CD4-positive, alpha-beta T cell treated with Interleukin-2 at 100 ng/mL for 4 hours (primary cell): ENCODE results near the gene SPAG17.

ENCODE experiments used
- DNase-seq: peaks from one replicate; pipeline ENCODE4 v3.0.0-alpha.2; 2020; ENCODE audit warnings: low spot score

SPAG17 gene

DNA sequence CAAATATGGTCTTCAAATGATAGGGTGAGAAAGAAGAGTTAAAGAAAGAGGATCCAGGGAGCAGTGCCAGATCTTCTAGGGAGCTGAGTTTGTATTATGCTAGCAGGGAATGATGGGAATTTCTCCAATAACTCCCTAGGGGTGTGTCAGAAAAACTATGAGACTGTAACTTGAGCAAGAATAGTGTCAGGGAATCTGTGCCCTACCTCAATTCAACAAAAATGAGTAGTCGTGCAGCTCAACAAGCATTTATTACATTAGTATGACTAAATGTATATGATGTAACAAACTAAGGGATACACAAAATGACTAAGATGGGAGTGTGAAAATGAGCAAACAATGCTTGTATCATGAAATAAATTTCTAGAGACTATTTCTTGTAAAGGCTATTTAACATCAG is 24.2 kb downstream of the SPAG17 start:
- no peak for DNase-seq

DNA sequence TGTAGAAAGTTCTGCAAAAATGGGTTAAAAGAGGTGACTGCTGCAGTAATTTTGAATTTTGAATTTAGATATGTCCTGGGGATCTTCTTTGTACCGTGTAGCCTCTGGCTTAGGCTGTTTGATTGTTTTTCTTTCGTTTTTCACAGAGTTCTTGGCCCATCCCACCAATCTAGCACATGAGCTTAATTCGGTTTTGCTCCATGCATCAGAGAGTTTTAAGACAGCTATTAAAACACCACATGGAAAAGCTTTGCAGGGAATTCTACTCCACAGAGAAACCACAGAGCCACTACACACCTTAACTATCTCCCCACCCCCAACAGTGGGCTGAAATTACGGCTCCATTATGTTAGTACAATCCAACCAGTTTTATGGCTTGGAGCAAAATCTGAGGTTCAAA is 25.5 kb downstream of the SPAG17 start:
- no peak for DNase-seq

DNA sequence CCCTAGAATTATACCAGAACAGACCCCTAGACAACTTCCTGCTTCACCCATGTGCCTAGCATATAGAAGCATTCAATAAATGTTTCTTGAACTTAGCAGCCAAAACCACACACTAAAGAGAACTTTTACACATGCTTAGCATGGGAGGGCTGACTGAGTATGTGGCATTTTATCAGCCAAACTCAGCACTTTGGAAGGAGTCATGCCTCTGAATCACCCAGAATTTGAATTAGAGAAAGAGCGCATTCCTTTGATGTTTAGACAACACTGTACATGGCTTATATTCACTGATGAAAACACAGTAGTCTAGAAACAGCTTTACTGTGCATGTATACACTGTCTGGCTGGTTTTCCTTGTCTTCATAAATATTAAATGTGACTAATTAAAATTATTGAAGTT is 26.1 kb downstream of the SPAG17 start:
- no peak for DNase-seq

DNA sequence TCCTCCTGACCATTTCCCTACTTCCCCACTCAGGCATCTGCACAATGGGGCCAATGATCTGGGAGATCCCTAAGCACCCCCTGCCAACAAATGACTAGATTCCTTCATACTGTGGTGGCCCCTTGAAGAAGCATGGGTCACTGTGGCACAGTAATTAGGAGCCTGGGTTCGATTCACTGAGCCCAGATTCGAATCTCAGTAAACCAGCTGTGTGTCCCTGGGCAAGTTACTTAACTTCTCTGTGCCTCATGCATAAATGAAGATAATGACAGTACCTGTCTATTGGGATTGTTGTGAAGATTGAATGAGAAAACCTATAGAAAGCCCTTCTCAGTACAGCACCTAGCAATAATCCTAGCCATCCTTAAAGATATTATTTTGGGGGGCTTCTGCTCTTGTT is 27.5 kb downstream of the SPAG17 start:
- DNase-seq = no peak

DNA sequence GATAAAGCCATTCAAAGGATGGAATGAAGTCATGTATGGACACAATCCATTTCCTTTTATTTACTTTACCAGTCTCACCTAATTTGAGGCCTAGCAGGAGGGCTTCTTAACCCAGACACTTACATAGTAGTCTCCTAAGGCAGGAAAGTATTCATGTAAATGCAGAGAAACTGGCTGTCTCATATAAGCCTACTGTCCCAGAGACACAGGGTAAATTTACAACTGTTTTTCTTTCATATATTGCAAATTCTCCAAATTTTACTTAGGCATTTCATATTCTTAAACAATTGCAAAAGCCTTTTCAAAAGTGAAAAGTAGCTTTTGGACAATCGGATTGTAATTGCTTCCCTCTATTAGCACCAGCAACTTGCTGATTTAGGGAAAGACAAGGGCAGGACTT is 29.9 kb downstream of the SPAG17 start:
- DNase-seq = no peak

DNA sequence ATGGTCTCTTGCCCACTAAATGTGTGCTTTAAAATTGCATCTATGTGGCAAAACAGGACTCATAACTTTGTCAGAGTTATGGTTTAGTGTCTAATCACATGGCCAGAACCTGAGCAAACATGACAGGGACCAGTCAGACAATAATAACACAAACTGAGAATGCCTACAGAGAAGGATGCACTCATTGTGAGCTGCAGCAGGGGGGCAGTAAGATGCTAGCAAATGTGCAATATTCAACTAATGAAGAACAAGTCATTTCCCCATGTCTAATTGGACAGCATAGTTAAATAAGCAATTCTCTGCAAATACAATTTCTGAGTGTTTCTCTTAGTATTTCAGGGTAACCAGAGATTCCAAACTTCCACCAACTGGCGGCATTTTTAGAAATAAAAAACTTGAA is 30.8 kb downstream of the SPAG17 start:
- DNase-seq = no peak

DNA sequence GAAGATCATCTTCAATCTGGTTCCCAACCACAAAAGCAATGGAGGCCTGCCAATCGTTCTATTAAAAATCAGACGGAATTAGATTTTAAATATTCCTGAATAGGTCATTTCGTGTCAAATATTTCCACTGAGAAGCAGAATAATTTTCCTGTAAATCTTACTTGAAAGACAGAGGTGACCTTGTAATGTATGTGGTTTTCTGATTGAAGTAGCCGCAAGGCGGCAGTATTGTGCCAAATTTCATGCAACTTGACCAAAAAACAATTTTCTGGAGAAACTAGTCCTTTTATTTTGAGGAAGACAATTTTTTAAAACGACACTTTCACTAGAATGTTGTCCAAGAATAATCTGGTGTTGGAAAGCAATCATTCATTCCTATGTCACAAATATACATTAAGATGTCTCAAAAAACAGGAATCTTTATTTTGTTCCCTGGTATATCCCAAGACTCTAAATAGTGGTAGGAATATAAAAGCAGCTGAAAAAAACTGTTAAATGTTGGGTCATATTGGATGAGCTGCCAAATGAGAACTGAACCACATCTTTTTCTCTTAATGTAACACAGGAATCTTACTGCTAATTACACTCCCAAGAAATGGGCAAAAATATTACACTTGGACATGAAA is 33.6 kb downstream of the SPAG17 start:
- no peak for DNase-seq

DNA sequence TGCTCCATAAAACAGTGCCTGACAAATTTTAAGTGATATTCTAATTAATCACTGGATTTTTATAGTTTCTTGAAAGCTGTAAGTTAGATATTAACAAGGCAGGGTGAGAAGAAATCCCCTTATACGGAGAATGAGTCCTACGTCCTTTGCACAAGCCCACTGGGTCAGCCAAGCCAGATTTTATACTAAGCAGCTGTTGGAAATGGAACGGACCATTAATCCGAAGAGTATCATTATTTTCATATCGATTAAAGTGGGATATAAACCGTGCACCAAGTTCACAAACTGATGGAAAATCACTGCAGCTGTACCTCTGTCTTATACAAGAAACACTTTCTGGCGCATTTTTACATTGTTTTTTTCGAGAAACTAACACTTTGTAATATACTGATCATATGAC is 35.2 kb downstream of the SPAG17 start:
- no peak for DNase-seq

DNA sequence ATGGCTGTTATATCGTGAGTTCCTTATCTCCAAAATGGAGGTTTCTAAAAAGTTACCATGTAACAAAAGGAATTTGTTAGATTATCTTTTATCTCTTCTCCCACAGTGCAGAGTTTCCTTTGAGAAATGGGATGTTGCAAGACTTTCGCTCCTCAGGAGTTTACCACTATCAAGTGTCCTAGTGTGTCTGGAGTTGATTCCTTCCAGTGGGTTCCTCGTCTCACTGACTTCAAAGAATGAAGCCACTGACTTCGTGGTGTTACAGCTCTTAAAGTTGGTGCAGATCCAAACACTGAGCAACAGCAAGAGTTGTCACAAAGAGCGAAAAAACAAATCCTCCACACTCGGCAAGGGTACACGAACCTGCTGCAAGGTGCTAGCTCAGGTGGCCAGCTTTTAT is 37.0 kb downstream of the SPAG17 start:
- DNase-seq = no peak

DNA sequence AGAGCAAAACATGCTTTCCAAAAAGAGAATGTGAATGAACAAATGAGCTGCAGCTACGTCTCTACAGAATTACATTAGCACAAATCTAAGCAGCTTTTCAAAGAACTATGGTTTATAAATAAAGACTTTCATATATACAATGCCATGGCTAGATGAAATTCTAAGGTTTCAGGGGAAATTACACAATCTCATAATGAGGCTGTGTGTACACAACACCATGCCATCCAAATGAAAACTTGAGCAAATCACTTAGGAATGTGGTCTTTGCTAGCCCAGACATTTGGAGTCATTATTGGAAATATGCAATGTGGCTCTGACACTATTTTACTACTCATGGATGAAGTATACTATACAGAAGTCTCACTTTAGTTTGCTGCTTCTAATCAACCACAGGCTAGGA is 37.5 kb downstream of the SPAG17 start:
- DNase-seq = no peak

DNA sequence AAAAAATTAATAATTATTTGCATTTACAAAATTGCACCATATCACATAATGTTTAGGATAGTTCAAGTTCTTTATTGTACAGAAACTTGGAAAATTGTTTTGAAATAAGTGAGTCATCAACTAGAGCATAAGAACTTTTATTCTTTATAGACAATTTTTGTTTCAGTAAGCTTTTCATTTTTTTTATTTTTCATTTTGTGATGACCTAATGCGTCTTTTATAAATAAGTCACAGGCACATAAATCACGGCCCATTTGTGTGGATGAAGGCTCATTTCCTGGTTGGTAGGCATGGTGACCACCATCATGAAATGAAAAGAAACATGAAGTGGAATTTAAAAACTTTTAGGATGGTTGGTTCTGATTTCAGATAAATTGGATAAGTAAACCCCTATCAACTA is 39.3 kb downstream of the SPAG17 start:
- DNase-seq = no peak

DNA sequence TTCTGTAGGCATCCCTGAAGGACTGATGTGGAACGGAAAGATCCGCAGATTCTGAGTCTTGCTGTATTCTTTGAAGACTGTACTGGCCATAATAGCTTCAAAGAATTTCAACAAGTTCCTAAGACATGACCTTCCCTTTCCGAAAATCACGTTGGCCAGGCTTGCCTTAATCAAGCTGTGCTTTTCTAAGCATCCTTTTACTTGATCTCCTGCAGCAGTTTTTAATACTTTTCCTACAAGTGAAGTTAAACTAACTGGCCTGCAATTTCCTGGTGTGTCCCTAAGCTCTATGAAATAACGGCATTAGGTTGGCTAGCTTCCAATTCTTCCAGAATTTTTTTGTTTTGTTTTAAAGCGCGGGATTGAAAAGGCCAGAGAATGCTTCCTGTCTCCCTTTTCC is 40.3 kb downstream of the SPAG17 start:
- DNase-seq = no peak

DNA sequence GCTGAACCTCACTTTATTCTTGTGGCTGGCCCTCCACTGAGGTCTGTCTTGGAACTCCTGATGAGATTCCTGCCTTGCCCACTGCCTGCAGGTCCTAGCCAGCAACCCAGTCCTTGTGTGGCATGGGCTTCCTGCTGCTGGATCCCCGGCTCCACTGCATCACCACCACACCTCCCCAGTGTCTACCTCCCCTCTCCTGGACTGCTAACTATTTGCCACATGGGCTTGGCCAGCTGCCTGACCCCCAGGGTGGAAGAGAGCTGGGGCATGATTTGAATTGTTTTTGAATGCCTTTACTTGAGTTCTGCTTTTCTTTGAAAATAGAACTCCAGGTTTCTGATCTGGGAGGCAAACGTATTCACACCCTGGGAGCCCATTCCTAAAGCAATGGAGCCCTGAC is 41.2 kb downstream of the SPAG17 start:
- no peak for DNase-seq

DNA sequence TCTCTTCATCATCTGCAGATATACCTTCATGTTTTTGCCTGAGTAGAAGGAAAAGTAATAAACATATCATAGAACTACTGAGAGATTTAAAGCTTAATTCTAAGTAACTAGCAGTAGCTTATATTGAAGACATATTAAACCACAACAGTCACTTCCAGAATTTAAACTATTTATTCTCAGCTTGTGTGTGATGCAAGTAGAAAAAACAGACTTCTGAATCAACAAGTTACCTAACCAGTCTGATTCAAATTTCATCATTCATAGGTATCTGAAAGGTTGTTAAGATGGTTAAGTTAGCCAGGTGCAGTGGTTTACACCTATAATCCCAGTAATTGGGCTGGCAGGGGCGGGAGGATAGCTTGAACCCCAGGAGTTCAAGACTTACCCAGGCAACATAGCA is 41.9 kb downstream of the SPAG17 start:
- no peak for DNase-seq

DNA sequence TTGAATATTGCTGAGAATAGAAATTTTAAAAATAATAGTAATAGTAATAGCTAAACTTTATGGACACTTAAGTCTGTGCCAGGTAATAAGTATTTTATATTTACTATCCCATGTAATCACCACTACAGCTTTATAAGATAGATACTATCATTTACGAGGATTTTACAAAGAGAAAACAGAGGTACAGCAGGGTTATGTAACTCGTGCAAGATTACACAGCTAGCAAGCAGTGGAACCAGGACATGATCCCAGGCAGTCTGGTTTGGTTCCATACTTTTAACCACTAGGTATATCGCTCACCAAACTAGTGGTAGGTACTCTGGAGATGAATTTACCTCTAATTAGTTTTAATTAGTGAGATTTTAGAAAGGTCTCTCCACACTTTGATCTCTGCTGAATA is 42.5 kb downstream of the SPAG17 start:
- no peak for DNase-seq

DNA sequence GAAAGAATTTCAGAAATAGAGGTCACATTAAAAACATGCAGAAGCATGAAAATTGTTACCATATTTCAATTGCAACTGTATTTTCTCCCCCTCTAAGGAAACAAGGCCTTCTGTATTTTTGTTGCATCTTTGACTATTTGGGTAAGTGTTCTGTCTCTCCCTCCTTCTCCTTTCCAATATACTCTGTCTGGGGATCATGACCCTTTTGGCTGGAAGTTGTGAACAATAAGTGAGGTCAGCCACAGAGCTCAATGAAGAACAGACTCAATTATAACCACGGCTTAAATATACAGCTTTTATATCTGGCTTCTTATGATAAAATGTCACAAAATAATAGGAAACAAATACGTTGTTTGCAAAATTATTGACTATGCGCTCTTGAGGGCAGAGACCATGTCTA is 47.1 kb downstream of the SPAG17 start:
- no peak for DNase-seq

DNA sequence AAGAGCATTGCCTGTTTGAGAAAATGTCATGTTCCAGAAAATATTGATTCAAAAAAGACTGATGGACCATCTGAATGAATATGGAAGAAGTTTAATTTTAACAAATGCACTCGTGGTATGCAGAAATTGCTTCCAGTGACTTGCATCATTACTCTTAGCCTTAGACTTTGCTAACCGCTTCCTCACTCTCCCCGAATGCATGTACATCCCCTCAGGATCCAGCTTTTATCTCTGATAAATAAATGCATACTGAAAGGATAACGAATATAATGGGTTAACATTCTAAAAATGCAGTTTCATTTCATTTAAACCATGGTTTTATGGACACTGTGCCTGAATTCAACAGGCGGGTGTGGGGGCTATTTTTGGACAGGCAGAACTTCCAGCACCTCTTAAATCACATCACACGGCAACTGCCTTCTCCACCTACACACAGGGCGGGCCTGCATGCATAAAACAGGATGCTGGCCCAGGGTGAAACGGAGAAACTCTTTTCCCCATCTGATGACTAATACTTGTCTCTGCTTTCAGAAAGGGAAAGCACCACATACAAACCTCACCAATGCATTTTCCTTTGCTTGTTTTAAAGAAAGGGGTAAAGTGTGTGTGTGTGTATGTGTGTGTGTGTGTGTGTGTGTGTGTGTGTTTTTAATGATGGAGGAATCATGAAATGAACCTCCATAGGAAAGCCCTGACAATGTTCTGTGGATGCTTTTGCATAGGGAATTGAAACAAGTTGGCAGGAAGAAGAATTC is 48.7 kb downstream of the SPAG17 start:
- DNase-seq = no peak

DNA sequence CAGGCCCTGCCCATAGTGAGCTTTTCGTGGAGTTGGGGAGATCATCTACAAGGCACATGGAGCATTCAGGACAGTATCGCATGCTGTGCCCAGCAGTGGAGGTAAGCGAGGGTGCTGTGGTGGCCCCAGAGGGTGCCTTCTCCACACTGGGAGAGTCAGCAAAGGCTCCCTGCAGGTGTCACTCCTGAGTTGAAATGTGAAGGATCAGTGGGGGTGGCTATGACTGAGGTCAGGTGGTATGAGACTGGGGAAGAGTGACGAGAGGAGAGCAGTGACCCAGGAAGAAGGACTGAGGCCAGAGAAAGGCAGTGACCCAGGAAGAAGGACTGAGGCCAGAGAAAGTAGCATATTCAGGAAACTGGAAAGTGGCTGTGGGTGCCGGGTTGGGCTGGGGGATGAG is 53.0 kb downstream of the SPAG17 start:
- no peak for DNase-seq

DNA sequence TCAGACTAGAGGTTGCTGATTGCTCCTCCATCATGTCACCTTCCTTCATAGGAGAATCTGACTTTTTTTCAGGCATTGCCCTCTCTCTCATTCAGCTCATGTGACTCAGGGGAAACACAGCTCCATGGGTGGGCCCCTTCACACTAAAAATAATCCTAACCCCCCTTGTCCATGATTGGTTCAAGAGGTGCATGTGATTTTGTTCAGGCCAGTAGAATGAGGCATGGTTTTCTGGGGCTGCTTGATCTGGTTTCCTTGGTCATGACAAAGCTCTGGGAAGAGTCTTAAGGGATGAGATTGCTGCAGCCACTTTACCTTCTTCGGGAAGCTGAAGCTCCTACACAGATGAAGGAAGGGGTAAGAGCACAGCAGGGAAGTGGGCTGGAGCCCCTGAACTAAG is 56.3 kb downstream of the SPAG17 start:
- DNase-seq = no peak

DNA sequence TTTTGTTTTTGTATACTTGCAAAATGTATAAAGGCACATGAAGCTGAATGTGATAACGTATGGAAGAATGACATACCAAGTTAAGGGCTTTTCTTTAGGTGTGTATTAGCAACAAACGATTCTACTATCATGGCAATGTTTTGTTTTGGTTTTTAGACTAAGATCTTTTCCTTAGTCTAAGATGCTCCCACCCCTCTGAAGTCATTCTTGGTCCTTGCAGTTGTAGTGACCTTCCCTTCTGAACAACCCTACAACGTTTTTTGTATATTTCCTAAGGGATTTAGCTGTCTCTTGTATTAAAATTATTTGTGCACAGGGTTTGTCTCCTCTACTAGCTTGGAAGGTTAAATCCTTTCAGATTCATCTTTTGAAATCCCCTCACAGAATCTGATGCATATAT is 61.0 kb downstream of the SPAG17 start:
- DNase-seq = no peak

DNA sequence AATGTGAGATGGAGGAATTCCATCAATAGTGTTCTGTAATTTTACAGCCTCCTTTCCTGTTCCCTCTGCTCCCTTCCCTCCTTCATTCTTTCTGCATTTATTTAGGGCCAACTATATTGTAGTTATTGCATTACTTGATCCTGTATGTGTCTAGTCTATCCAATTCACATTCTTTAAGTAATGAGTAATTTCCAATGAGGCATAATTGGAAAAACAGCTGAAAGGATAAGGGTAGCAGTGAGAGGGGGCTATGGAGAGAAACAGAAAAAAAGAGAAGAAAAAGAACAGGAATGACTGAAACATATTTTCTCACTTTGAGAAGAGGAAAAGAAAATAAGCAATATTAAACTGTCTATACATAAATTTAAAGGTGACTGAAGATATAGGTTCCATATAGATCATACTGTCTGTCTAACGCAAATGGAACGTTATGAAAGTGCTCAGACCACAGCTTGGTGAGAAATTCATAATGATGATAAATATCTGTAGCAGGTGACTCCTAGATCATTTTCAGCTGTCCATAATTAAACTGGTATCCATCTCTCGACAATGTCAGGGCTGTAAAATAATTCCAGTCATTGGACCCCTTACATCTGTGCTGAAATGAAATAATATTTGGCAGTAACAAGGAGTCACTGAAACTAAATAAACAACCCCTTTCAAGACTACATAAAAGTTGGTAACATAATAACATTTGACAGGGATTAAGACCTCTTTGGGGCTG is 61.8 kb downstream of the SPAG17 start:
- DNase-seq = no peak

DNA sequence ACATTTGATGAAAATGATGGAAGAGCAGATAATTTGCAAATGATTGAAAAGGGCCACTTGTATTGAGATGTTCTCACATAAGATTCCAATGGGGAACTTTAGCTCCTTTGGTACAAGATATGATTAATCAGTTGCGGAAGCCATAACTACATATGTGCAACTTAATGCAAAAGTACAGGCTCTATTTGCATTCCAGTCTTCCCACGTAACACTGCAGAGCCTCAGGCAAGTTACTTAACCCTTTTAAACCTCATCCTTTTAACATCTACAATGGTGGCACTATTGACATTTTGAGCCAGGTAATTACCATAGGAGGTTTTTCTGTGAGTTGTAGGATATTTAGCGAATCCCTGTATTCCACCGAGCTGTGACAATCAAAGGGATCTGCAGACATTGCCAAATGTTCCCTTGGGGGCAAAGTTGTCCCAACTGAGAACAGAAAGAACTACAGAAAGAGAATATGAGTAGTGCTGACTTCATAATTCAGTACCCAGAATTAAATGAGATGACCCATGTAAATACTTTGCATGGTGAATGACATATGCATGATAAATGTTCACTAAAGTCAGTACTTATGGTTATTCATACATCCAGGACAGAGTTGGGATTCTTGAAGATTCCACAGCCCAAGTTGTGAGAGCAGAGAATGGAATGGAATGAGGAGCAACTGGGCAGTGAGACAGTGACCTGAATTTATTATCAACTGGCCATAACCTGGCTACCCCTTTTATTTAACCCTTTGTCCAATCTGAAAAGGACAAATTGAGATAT is 62.6 kb downstream of the SPAG17 start:
- DNase-seq = no peak
